ENCODE measurements around the gene CSH1. TPM values are rescaled to one million over a fixed set of nuclear protein-coding genes. Genes with fewer than 3 reads are reported as not detected.
"Not testable (repeated sequence)": the region's sequence is repeated elsewhere in the genome, so short reads cannot be mapped to it uniquely, and the experiment has no call there.

The CSH1 gene
- total RNA-seq, 1 experiment from 2014 or later: not detected

- no peak overlapping the region for H2BK5ac ChIP-seq (ENCODE audit: insufficient read length, low read length)
- no peak overlapping the region for H3K23ac ChIP-seq (ENCODE audit: insufficient read length, low read depth, low read length)
- peaks cover 12 to 25% of the 10 kb centered on the region in 2 experiments for H3K4me1 Mint-ChIP-seq
- peaks cover 4% of the 10 kb centered on the region for H3K27me3 Mint-ChIP-seq (ENCODE audit: low read depth)
- no peak overlapping the region for H2AFZ ChIP-seq (ENCODE audit: low read length)
- no peaks in the 10 kb centered on the region for H3K27me3 ChIP-seq (ENCODE audit: insufficient read depth, low read length)
- no peaks in the 10 kb centered on the region for H3K79me2 ChIP-seq (ENCODE audit: insufficient read depth, low read length)
- no peak overlapping the region for H3K4me3 Mint-ChIP-seq
- H3T11ph ChIP-seq (ENCODE audit: low read length): no peak overlapping the region
- no peak overlapping the region for H2BK120ac ChIP-seq (ENCODE audit: low read depth, low read length, poor library complexity, severe bottlenecking)
- no peak overlapping the region for H4K5ac ChIP-seq (ENCODE audit: insufficient read length, low read depth, low read length)
- no peak overlapping the region for H4K91ac ChIP-seq (ENCODE audit: insufficient read length, low read depth, low read length)
- no peak overlapping the region; a peak in 1 of 7 replicates for H3K27ac Mint-ChIP-seq
- DNase-seq: no peak
- WGBS (ENCODE audit: extremely low coverage, insufficient read length, low lambda C conversion rate): no CpG with 5 or more reads among the region's 14 CpGs
- no peaks in the 10 kb centered on the region for H3K9me3 ChIP-seq (ENCODE audit: control insufficient read depth, low read depth, low read length)
- no peak overlapping the region for H2BK20ac ChIP-seq (ENCODE audit: low read depth, low read length, poor library complexity, severe bottlenecking)
- no peaks in the 10 kb centered on the region for H4K20me1 ChIP-seq (ENCODE audit: control insufficient read depth, insufficient read depth, insufficient read length)
- H3K14ac ChIP-seq (ENCODE audit: insufficient read depth, low read length): no peak overlapping the region
- no peak overlapping the region for H3K27ac ChIP-seq (ENCODE audit: insufficient read length, low read depth, low read length)
- TF ChIP-seq CTCF (conservative IDR thresholded peaks at IDR 0.05): no peak
- no peaks in the 10 kb centered on the region for H3K23me2 ChIP-seq (ENCODE audit: insufficient read length, low read depth, low read length, poor library complexity, severe bottlenecking)
- H3K9me3 Mint-ChIP-seq: no peaks in the 10 kb centered on the region; a peak in 1 of 5 replicates
- H3K56ac ChIP-seq (ENCODE audit: insufficient read length, low read depth, low read length): no peak overlapping the region
- no peak overlapping the region for H2AK5ac ChIP-seq (ENCODE audit: insufficient read length, low read length)
- H2BK12ac ChIP-seq (ENCODE audit: insufficient read length, low read depth, low read length): no peak overlapping the region
- H3K4me2 ChIP-seq (ENCODE audit: insufficient read depth, insufficient read length, low read length): no peak overlapping the region
- no peaks in the 10 kb centered on the region; the same call in 1 of the 2 replicates for H3K4me1 ChIP-seq (ENCODE audit: insufficient read depth, low read length)
- H3K36me3 Mint-ChIP-seq (ENCODE audit: insufficient read depth in 1 of 3, low read depth in 3 of 3): no peaks in the 10 kb centered on the region
- H3K79me1 ChIP-seq (ENCODE audit: insufficient read depth, low read depth, low read length, poor library complexity, severe bottlenecking): no peaks in the 10 kb centered on the region
- no peak overlapping the region for H3K18ac ChIP-seq (ENCODE audit: insufficient read length, low read depth, low read length)
- no peak overlapping the region for H3K4ac ChIP-seq (ENCODE audit: low read depth, low read length)
- no peak overlapping the region for H2BK15ac ChIP-seq (ENCODE audit: low read depth, low read length)
- H3K9ac ChIP-seq (ENCODE audit: extremely low read depth, insufficient read length, low read length): no peak overlapping the region
- no peak overlapping the region for H4K8ac ChIP-seq (replicated peaks; ENCODE audit: insufficient read length, low read depth, low read length)
These were observed 13.7 kb upstream of the CSH1 start for GRCh38 chr17:63910096-63910495.

GRCh38 chr17:63909586-63909985 lies 13.2 kb upstream of the CSH1 start:
- H3K79me2 ChIP-seq (ENCODE audit: insufficient read depth, low read length); H3K4me2 ChIP-seq (ENCODE audit: insufficient read depth, insufficient read length, low read length); H3K27ac Mint-ChIP-seq; H4K20me1 ChIP-seq (ENCODE audit: control insufficient read depth, insufficient read depth, insufficient read length); H3K9me3 Mint-ChIP-seq; H3K79me1 ChIP-seq (ENCODE audit: insufficient read depth, low read depth, low read length, poor library complexity, severe bottlenecking); H3K36me3 Mint-ChIP-seq (ENCODE audit: insufficient read depth in 1 of 3, low read depth in 3 of 3); H3K14ac ChIP-seq (ENCODE audit: insufficient read depth, low read length); H2BK120ac ChIP-seq (ENCODE audit: low read depth, low read length, poor library complexity, severe bottlenecking); H2BK15ac ChIP-seq (ENCODE audit: low read depth, low read length); H3K4ac ChIP-seq (ENCODE audit: low read depth, low read length); H3K4me3 Mint-ChIP-seq; H3K23ac ChIP-seq (ENCODE audit: insufficient read length, low read depth, low read length); H4K8ac ChIP-seq (replicated peaks; ENCODE audit: insufficient read length, low read depth, low read length); H3K9ac ChIP-seq (ENCODE audit: extremely low read depth, insufficient read length, low read length); H4K5ac ChIP-seq (ENCODE audit: insufficient read length, low read depth, low read length); H2AFZ ChIP-seq (ENCODE audit: low read length); H2BK20ac ChIP-seq (ENCODE audit: low read depth, low read length, poor library complexity, severe bottlenecking); DNase-seq; H3K27me3 Mint-ChIP-seq (ENCODE audit: low read depth); H3K9me3 ChIP-seq (ENCODE audit: control insufficient read depth, low read depth, low read length); H3T11ph ChIP-seq (ENCODE audit: low read length); H2BK12ac ChIP-seq (ENCODE audit: insufficient read length, low read depth, low read length); H3K18ac ChIP-seq (ENCODE audit: insufficient read length, low read depth, low read length); H3K56ac ChIP-seq (ENCODE audit: insufficient read length, low read depth, low read length); H3K23me2 ChIP-seq (ENCODE audit: insufficient read length, low read depth, low read length, poor library complexity, severe bottlenecking); H4K91ac ChIP-seq (ENCODE audit: insufficient read length, low read depth, low read length); H2AK5ac ChIP-seq (ENCODE audit: insufficient read length, low read length); H2BK5ac ChIP-seq (ENCODE audit: insufficient read length, low read length); H3K4me1 ChIP-seq (ENCODE audit: insufficient read depth, low read length); H3K27me3 ChIP-seq (ENCODE audit: insufficient read depth, low read length); H3K27ac ChIP-seq (ENCODE audit: insufficient read length, low read depth, low read length): not testable (repeated sequence)
- H3K4me1 Mint-ChIP-seq: peaks cover 12 to 25% of the 10 kb centered on the region in 2 experiments
- WGBS (ENCODE audit: extremely low coverage, insufficient read length, low lambda C conversion rate): no CpG with 5 or more reads among the region's 10 CpGs
